Thoracic aorta (tissue), 2 donors: ENCODE measurements around the gene MKNK1. TPM values are rescaled to one million over a fixed set of nuclear protein-coding genes. Genes with fewer than 3 reads are reported as not detected.
A peak's percentile ranks its signal among the peaks of the same experiment; 100 is the strongest.

Source experiments
- ATAC-seq: fragments of 150-250 bp; one replicate; pipeline ENCODE4 v1.8.0; 2017; ENCODE audit warnings: low read depth; ENCODE audit not compliant: insufficient number of reproducible peaks, low FRiP score
- DNase-seq: peaks from one replicate; pipeline ENCODE4 v3.0.0-alpha.2; 2020; ENCODE audit warnings: low spot score
- H3K27ac ChIP-seq, 2 donors: fragments of 200-600 bp; sonication (generic); 1 replicate in 1 of 2; 2 replicates in 1 of 2; pipeline ENCODE4 v1.5.1; 2016; ENCODE audit warnings: mild to moderate bottlenecking in 2 of 2, moderate library complexity in 2 of 2
- H3K27me3 ChIP-seq: fragments of 200-600 bp; sonication (generic); replicated peaks from 2 replicates; pipeline ENCODE4 v1.6.0; 2016; ENCODE audit warnings: mild to moderate bottlenecking; ENCODE audit not compliant: insufficient read depth
- H3K36me3 ChIP-seq: fragments of 200-600 bp; sonication (generic); one replicate; pipeline ENCODE4 v1.5.1; 2016
- H3K4me1 ChIP-seq, 2 donors: fragments of 200-600 bp; sonication (generic); 1 replicate in 1 of 2; 2 replicates in 1 of 2; pipeline versions ENCODE4 v1.5.1 to v1.6.0; 2016; ENCODE audit warnings: low read depth in 2 of 2, mild to moderate bottlenecking in 1 of 2; ENCODE audit not compliant: control insufficient read depth in 1 of 2
- H3K4me3 ChIP-seq: fragments of 200-600 bp; sonication (generic); 2 replicates; pipeline ENCODE4 v1.5.1; 2016; ENCODE audit warnings: mild to moderate bottlenecking
- H3K9me3 ChIP-seq: fragments of 200-600 bp; sonication (generic); 2 replicates; pipeline ENCODE4 v1.5.1; 2016
- total RNA-seq, 2 donors: library from RNA; depleted of rRNA; stranded (reverse); fragments of >200 nt; gene quantifications; one replicate each; pipeline versions ENCODE4 v1.1.0 to v1.2.3, GENCODE V29; 2016
- TF ChIP-seq, protein P1 (sequence below): fragments of 200-600 bp; sonication (generic); IDR thresholded peaks from one replicate; pipeline ENCODE4 v1.5.1; 2019; ENCODE audit warnings: antibody characterized with exemption

MKNK1 gene
- total RNA-seq, 2 donors from 2014 or later: 95.9 to 118 TPM

DNA sequence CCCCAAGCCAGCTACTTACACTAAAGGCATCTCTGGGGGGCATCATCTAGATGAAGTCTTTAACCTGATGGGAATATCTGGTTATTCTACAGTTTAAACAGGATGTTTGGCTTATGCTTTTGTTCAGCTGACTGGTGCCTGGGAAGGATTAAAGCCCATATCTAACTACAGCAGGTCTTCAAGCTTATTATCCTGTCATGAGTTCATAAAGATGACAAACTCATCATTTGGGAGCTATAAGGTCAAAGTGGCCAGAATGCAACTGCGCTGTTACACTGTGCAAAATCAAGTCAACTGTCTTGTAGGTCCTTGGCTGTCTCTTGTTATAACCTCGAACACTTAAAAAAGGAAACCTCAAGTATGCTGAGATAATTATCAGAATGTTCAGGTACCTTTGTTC lies 31.1 kb upstream of the MKNK1 start:
- DNase-seq: no peak
- Histone ChIP-seq H3K4me1 (peaks cover 5 to 30% of the 10 kb centered on the region in 2 donors), H3K27ac (no peak overlapping the region), H3K9me3 (no peaks in the 10 kb centered on the region), H3K36me3 (peaks cover 28% of the 10 kb centered on the region), H3K4me3 (no peak overlapping the region), H3K27me3 (no peaks in the 10 kb centered on the region)
- TF ChIP-seq, protein P1, sequence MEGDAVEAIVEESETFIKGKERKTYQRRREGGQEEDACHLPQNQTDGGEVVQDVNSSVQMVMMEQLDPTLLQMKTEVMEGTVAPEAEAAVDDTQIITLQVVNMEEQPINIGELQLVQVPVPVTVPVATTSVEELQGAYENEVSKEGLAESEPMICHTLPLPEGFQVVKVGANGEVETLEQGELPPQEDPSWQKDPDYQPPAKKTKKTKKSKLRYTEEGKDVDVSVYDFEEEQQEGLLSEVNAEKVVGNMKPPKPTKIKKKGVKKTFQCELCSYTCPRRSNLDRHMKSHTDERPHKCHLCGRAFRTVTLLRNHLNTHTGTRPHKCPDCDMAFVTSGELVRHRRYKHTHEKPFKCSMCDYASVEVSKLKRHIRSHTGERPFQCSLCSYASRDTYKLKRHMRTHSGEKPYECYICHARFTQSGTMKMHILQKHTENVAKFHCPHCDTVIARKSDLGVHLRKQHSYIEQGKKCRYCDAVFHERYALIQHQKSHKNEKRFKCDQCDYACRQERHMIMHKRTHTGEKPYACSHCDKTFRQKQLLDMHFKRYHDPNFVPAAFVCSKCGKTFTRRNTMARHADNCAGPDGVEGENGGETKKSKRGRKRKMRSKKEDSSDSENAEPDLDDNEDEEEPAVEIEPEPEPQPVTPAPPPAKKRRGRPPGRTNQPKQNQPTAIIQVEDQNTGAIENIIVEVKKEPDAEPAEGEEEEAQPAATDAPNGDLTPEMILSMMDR: no peak
- ATAC-seq: no peak

DNA sequence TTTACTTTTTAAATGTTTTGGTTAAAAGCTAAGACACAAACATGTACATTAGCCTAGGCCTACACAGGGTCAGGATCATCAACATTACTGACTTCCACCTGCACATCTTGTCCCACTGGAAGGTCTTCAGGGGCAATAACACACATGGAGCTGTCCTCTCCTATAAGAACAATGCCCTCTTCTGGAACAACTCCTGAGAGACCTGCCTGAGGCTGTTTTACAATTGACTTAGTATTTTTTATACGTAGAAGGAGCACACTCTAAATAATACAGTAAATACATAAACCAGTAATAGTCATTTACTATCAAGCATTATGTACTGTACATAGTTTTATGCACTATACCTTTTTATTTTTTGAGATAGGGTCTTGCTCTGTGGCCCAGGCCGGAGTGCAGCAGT lies 26.7 kb upstream of the MKNK1 start:
- no peaks in the 10 kb centered on the region for H3K27me3 ChIP-seq
- DNase-seq (no peak), ATAC-seq (no peak)
- H3K9me3 ChIP-seq: no peaks in the 10 kb centered on the region
- peaks cover 28% of the 10 kb centered on the region for H3K36me3 ChIP-seq
- H3K4me1 ChIP-seq: no peaks in the 10 kb centered on the region
- no peak overlapping the region for H3K27ac ChIP-seq
- TF ChIP-seq, protein P1: no peak
- no peak overlapping the region for H3K4me3 ChIP-seq

DNA sequence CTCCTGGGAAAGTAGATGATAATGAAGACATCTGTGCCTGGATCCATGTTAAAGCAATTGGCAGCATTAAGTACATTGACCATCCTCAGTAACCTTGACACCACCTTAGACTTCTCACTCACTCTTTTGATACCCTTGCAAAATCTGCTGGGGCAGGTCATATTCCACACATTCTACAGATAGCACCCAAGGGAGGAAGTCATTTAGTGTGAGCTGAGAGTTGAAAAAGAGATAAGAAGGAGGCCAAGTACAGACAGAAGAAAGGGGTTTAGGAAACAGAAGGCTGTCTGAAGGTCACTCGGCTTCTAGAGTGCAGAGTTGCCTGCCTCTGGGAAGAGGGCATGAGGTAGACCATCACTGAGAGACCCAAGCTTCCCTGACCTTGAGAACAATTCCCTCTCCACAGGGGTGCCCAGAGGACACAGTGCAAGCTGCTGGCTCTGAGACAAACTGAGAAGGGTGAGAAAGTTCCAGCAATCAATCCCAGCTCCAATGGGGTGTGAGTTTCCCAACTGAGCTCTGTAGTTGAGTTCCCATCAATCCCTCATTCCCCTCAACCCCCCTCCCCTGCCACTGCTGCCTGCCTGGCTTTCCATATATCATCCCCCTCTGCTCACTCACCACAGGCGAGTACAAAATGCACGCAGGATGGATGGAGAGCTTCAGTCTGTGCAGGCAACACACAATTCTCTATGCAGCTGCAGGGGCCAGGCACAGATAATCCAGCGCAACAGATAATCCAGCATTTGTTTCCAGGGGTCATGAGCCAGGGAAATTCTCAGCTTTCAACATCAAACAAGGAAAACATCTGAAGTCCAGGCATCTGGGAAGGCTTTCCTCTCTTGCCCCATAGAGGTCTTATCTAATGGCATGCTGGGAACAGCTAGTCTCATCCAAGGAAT lies 19.9 kb upstream of the MKNK1 start:
- Histone ChIP-seq H3K4me1 (peaks cover 0 to 6% of the 10 kb centered on the region in 2 donors), H3K27ac (no peak overlapping the region), H3K9me3 (no peaks in the 10 kb centered on the region), H3K4me3 (no peak overlapping the region), H3K27me3 (no peaks in the 10 kb centered on the region), H3K36me3 (no peaks in the 10 kb centered on the region)
- no peak for ATAC-seq
- TF ChIP-seq, protein P1: no peak
- no peak for DNase-seq

DNA sequence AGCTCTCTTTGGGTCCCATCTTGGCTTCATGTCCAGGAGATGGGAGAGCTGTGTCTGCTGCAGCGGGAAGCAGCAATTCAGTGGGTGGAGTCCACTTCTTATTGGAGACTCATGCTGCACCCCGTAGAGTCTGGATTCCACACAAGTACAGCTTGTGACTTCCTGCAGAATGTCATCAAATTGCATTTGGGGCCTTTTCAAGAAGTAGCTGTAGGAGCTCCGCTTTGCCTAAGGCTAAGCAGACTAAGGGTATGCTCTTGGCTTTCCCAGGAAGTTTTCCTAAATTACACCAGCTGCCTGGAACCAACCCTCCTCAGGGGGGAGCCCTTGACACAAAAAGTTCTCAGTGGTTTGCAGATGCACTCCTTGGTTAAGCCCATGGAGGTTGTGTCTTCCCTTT lies 18.3 kb upstream of the MKNK1 start:
- Histone ChIP-seq H3K27me3 (no peaks in the 10 kb centered on the region), H3K9me3 (no peaks in the 10 kb centered on the region), H3K4me1 (peaks cover 0 to 6% of the 10 kb centered on the region in 2 donors), H3K4me3 (no peak overlapping the region), H3K36me3 (no peaks in the 10 kb centered on the region), H3K27ac (no peak overlapping the region)
- no peak for DNase-seq
- TF ChIP-seq, protein P1: peak; percentile 21
- ATAC-seq: no peak

DNA sequence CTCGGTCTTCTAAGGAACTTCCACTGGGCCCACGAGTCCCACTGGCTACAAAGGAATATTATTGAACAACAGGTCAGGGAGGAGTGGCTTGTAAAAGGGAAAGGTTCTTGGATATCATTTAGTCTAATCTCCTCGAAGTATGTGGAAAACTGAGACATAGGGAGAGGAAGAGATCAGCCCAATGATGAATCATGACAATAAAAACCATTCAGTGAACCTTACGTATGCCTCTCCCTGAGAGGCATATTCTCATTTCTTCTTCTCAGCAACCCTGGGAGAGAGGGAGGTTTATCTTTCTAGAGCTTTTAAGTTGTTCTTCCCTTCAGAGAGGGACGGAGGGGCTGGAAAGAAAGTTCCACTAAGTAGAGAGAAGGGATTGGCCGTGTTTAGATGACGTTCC lies 17.9 kb upstream of the MKNK1 start:
- H3K9me3 ChIP-seq: no peaks in the 10 kb centered on the region
- H3K4me3 ChIP-seq: no peak overlapping the region
- H3K27me3 ChIP-seq: no peaks in the 10 kb centered on the region
- H3K36me3 ChIP-seq: no peaks in the 10 kb centered on the region
- no peak for DNase-seq
- H3K27ac ChIP-seq: no peak overlapping the region
- TF ChIP-seq, protein P1: no peak
- no peak for ATAC-seq
- peaks cover 0 to 6% of the 10 kb centered on the region in 2 donors for H3K4me1 ChIP-seq
